Measurements from ENCODE around the gene ZSCAN26.
"Not testable (repeated sequence)": the region's sequence is repeated elsewhere in the genome, so short reads cannot be mapped to it uniquely, and the experiment has no call there.

The ZSCAN26 gene

DNA sequence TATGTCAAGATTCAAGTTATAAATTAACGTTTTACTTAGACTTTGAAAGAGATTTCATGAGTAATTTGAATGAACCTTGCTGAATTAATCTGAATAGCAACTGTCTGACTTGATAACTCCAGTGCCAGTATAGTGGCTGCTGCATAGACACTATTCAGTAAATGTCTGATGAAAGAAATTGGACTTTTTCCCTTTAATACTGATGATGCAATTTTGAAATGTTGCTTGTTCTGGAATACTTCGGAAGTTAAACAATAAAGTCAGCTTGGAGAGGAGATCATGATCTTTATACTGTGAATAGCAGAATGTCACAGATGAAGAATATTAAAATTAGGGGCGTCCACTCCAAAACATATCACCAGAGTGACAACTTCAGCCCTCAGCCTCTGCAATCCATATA, 10.8 kb downstream of the ZSCAN26 start:
- no peak for DNase-seq
- H3K4me1 Mint-ChIP-seq (ENCODE audit: low read depth) = peaks cover 17% of the 10 kb centered on the region
- H3K27ac Mint-ChIP-seq = no peak overlapping the region
- H3K27me3 Mint-ChIP-seq = peaks cover 19% of the 10 kb centered on the region
- peaks cover 14% of the 10 kb centered on the region for H3K9me3 Mint-ChIP-seq
- no peak overlapping the region for H3K4me3 Mint-ChIP-seq
- H3K36me3 Mint-ChIP-seq (ENCODE audit: low read depth) = peaks cover 61% of the 10 kb centered on the region

DNA sequence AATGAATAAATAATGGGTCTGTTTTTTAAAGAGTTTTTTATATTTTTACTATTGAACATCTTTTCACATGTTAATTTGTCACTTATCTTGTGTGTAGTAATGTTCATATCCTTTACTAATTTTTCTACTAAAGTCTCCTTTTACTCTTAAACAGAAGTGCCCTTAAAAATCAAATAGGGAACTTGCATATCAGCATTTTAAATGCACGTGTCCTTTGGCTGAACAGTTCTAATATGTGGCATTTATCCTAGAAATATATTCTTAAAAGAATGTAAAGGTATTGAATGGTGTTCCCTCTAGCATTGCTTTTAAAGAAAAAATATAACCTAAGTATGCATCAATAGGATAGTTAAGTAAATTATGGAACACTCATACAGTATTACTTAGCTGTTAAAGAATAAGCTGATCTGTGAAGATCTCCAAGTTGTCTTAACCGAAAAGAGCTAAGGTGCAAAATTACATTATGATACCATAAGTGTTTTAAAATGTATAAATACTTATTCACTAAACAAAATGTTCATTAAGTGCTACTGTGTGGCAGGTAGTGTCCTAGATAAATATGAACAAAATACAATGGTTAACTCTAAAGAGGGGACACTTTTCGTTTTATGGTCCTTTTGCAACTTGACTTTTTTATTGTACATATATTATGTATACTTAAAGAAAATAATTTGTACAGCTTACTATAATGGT, 13.8 kb downstream of the ZSCAN26 start:
- H3K27me3 Mint-ChIP-seq = peaks cover 44% of the 10 kb centered on the region
- H3K4me1 Mint-ChIP-seq (ENCODE audit: low read depth) = peaks cover 11% of the 10 kb centered on the region
- DNase-seq = no peak
- peaks cover 43% of the 10 kb centered on the region for H3K36me3 Mint-ChIP-seq (ENCODE audit: low read depth)
- H3K27ac Mint-ChIP-seq = no peak overlapping the region
- H3K9me3 Mint-ChIP-seq = peaks cover 20% of the 10 kb centered on the region
- peak overlapping the region; percentile 82 for H3K4me3 Mint-ChIP-seq

DNA sequence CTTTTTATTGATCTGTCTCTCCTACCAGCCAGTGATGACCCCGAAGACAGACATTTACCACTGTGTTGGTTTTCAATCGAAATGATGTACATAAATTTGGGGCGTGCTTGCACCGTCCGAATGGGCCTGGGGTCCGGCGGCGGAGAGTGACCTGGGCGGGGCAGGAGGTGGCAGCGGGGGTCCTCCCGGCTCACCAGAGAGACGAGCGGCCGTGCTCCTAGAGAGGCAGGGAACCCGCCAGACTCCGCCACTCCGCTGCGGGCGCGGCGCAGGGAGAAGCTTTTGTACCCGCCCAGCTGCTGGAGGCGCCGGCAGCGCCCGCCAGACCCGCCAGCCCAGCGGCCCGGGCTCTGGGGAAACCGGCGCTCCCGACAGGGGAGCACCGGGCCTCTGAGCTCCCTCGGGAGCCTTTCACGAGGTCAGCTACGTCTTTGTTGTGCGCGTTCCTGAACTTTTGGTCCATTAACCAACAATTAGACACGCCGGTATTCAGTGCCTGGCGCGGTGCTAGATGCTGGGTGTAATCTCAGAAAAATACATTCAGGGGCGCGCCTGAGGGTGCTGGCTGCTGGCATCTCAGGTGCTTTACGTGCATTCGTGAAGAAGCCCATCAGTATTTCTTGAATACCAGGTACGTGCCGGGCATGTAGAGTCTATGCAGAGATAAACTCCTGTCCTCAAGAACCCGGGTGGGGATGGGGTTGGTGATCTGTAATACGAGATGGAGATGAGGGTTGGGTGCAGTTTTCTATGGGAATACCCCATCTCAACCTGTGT, 14.5 kb downstream of the ZSCAN26 start, which contains the start of gene PGBD1:
Gene PGBD1 (plus strand): TSS at position 285 of the 777 bp plus-strand sequence. CDS start 2,242 bp downstream, outside the sequence.
- Mint-ChIP-seq H3K36me3 (ENCODE audit: low read depth) (peaks cover 39% of the 10 kb centered on the region), H3K4me1 (ENCODE audit: low read depth) (peaks cover 11% of the 10 kb centered on the region), H3K9me3 (peaks cover 14% of the 10 kb centered on the region), H3K4me3 (peak within 1 kb of the TSS; percentile 82), H3K27me3 (peaks cover 50% of the 10 kb centered on the region), H3K27ac (no peak within 1 kb of the TSS)
- peak; percentile 75 for DNase-seq

DNA sequence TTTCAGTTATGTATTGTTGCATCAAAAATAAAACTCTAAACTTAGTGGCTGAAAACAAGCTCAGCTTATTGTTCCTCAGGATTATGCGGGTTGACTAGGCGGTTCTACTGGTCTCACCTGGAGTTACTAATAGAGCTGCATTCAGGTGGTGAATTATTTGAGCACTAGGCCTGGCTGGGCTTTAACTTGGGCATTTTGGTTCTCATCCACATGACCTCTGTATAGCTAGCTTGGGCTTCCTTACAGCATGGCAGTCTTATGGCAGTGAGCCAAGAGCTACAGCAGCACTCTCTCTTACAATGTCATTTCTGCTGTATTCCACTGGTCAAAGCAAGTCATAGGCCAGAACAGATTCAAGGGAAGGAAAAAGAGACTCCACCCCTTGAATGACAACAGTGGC, 16.0 kb downstream of the ZSCAN26 start:
- H3K4me1 Mint-ChIP-seq (ENCODE audit: low read depth) = peaks cover 11% of the 10 kb centered on the region
- no peak for DNase-seq
- no peak overlapping the region for H3K27ac Mint-ChIP-seq
- peaks cover 36% of the 10 kb centered on the region for H3K36me3 Mint-ChIP-seq (ENCODE audit: low read depth)
- H3K9me3 Mint-ChIP-seq = peaks cover 11% of the 10 kb centered on the region
- no peak overlapping the region for H3K4me3 Mint-ChIP-seq
- H3K27me3 Mint-ChIP-seq = peaks cover 56% of the 10 kb centered on the region

DNA sequence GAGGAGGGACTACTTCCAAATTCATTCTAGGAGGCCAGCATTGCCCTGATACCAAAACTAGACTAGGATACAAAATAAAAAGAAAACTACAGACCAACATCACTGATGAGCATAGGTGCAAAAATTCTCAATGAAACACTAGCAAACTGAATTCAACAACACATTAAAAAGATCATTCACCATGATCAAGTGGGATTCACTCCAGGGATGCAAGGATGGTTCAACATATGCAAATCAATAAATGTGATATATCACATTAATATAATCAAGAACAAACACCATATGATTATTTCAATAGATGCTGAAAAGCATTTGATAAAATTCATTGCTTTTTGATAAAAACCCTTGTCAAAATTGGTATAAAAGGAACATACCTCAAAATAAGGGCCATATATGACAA, 24.6 kb downstream of the ZSCAN26 start:
- no peak overlapping the region for H3K4me3 Mint-ChIP-seq
- DNase-seq = no peak
- peaks cover 15% of the 10 kb centered on the region for H3K36me3 Mint-ChIP-seq (ENCODE audit: low read depth)
- peaks cover 6% of the 10 kb centered on the region for H3K27me3 Mint-ChIP-seq
- no peaks in the 10 kb centered on the region for H3K4me1 Mint-ChIP-seq (ENCODE audit: low read depth)
- H3K9me3 Mint-ChIP-seq = no peaks in the 10 kb centered on the region
- H3K27ac Mint-ChIP-seq = no peak overlapping the region

DNA sequence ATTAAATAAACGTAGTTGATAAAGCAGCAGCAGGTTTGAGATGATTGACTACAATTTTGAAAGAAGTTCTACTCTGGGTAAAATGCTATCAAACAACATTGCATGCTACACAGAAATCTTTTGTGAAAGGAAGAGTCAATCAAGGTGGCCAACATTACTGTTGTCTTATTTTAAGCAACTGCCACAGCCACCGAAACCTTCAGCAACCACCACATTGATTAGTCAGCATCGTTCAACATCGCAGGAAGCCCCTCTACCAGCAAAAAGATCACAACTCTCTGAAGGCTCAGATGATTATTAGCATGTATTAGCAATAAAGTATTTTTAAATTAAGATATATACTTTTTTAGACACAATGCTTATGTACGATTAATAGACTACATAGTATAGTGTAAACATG, 28.4 kb downstream of the ZSCAN26 start:
- Mint-ChIP-seq H3K27ac (no peak overlapping the region), H3K27me3 (no peaks in the 10 kb centered on the region), H3K4me1 (ENCODE audit: low read depth) (no peaks in the 10 kb centered on the region), H3K4me3 (no peak overlapping the region), H3K9me3 (no peaks in the 10 kb centered on the region), H3K36me3 (ENCODE audit: low read depth) (peaks cover 2% of the 10 kb centered on the region)
- DNase-seq = no peak

DNA sequence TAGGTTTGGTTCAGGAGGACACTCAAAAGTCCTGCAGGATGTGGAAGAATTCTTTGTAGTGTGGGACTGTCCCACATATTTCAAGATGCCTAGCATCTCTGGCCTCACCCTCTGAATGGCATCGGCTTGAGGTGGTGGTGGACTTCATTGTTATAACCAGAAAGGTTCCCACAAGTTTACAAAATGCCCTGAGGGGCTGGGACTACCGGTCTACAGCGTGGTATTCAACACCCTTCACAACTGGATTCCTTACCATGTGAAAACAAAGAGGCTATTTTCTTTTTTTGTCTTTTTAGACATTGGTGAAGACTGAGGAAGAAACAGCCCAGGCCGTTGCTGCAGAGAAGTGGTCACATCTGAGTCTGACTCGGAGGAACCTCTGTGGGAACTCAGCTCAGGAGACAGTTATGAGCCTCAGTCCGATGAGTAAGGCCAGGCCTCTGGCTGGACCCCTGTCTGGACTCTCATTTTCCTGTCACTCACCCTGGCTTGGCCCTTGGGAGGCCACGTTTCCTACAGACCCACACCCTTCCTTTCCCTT, 29.6 kb downstream of the ZSCAN26 start:
- DNase-seq = no peak
- Mint-ChIP-seq H3K27ac (no peak overlapping the region), H3K4me1 (ENCODE audit: low read depth) (peaks cover 1% of the 10 kb centered on the region), H3K36me3 (ENCODE audit: low read depth) (peaks cover 5% of the 10 kb centered on the region), H3K9me3 (no peaks in the 10 kb centered on the region), H3K27me3 (no peaks in the 10 kb centered on the region), H3K4me3 (no peak overlapping the region)

DNA sequence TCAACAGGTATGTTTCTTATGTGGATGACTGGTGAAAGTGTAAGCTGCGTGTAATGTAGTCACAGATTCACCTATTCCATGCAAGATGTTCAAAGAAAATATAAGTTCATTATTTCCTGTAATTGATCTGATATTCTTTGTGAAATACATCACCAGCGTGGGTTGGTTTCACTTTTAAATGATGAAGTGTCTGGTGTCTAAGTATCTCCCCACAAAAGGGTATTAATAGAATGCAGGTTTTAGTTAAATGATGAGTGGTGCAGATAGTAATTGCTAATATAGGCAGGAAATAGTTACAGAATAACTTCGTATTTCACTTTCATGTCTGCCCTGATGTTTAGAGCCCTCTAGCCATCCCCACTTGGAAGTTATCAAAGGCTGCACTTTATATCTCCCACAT, 36.6 kb downstream of the ZSCAN26 start:
- Mint-ChIP-seq H3K9me3 (peaks cover 4% of the 10 kb centered on the region), H3K27me3 (peaks cover 7% of the 10 kb centered on the region), H3K4me3 (peak overlapping the region; percentile 4), H3K27ac (peak overlapping the region; percentile 74), H3K4me1 (ENCODE audit: low read depth) (peaks cover 27% of the 10 kb centered on the region), H3K36me3 (ENCODE audit: low read depth) (peaks cover 4% of the 10 kb centered on the region)
- no peak for DNase-seq

DNA sequence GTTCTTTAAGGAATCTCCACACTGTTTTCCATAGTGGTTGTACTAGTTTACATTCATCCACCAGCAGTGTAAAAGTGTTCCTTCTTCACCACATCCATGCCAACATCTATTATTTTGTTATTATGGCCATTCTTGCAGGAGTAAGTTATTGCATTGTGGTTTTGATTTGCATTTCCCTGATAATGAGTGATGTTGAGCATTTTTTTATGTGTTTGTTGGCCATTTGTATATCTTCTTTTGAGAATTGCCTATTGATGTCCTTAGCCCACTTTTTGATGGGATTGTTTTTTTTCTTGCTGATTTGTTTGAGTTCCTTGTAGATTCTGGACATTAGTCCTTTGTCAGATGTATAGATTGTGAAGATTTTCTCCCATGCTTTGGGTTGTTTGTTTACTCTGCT, 39.4 kb downstream of the ZSCAN26 start:
- peaks cover 26% of the 10 kb centered on the region for H3K4me1 Mint-ChIP-seq (ENCODE audit: low read depth)
- H3K4me3 Mint-ChIP-seq; H3K36me3 Mint-ChIP-seq (ENCODE audit: low read depth); DNase-seq; H3K9me3 Mint-ChIP-seq; H3K27ac Mint-ChIP-seq: not testable (repeated sequence)
- peaks cover 28% of the 10 kb centered on the region for H3K27me3 Mint-ChIP-seq

DNA sequence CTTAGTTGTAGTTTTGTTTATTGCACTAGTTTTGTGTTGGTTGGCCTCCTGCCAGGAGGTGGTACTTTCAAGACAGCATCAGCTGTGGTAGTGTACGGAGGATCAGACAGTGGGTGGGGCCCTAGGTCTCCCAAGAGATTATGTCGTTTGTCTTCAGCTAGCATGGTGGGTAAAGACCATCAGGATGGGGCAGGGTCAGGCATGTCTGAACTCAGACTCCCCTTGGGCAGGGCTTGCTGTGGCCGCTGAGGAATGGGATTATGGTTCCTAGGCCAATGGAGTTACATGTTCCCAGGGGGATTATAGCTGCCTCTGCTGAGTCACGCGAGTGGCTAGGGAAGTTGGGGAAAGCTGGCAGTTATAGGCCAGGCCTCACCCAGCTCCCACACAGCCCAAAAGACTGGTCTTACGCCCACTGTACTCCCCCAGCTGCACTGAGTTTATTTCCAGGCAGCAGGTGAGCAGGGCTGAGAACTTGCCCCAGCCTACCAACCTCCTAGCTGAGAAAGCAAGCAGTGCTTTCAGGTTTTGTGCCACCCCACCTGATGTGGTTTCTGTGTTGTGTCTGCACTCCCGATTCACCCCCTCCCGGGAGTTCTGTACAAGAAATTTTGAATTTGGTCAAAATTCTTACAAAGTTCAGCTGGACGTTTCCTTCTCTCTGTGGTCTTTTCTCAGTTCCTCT, 44.3 kb downstream of the ZSCAN26 start:
- Mint-ChIP-seq H3K9me3 (peaks cover 4% of the 10 kb centered on the region), H3K4me1 (ENCODE audit: low read depth) (no peaks in the 10 kb centered on the region), H3K36me3 (ENCODE audit: low read depth) (no peaks in the 10 kb centered on the region), H3K27me3 (peaks cover 50% of the 10 kb centered on the region), H3K27ac (no peak overlapping the region), H3K4me3 (no peak overlapping the region)
- no peak for DNase-seq

DNA sequence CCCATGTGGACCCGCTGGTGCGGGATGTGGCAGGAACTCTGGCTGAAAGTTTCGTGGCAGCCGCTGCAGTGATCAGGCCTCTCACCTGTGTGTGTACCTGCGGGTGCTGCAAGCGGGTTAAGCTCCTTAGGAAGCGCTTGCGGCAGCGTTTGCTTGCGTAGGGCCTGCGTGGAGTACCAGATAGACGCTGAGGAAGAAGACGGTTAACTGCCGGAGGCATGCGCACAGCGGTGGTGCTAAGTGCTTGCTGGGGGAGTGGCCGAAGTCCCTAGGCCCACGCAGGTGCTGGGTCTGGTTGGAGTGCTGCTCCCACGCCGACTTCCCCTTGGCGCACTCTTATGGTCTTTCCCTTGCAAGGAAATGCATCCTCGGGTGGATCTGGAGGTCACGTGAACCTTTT, 46.0 kb downstream of the ZSCAN26 start:
- Mint-ChIP-seq H3K27ac (no peak overlapping the region), H3K27me3 (peaks cover 48% of the 10 kb centered on the region), H3K4me1 (ENCODE audit: low read depth) (no peaks in the 10 kb centered on the region), H3K36me3 (ENCODE audit: low read depth) (no peaks in the 10 kb centered on the region), H3K9me3 (no peaks in the 10 kb centered on the region), H3K4me3 (no peak overlapping the region)
- no peak for DNase-seq

DNA sequence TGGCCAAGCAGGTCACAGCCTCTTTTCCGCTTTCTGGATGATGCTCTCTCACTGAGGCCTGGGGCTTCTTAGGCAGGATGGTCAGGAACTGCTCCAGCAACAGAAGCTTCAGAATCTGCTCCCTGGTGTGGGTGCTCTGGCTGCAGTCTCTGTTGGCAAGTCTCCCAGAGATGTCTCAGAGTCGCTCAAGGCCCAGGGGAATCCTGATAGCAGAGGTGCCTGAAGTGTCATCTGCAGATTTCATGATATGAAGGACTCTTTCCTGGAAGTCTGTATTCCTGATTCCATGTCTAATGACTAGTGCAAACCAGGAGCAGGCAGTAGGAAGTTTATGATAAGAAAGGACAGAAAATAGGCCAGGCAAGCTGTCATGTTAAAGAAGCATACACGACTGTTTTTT, 48.7 kb downstream of the ZSCAN26 start:
- peaks cover 30% of the 10 kb centered on the region for H3K27me3 Mint-ChIP-seq
- no peaks in the 10 kb centered on the region for H3K4me1 Mint-ChIP-seq (ENCODE audit: low read depth)
- DNase-seq = no peak
- H3K4me3 Mint-ChIP-seq = no peak overlapping the region
- H3K27ac Mint-ChIP-seq = no peak overlapping the region
- H3K9me3 Mint-ChIP-seq = no peaks in the 10 kb centered on the region
- H3K36me3 Mint-ChIP-seq (ENCODE audit: low read depth) = no peaks in the 10 kb centered on the region

DNA sequence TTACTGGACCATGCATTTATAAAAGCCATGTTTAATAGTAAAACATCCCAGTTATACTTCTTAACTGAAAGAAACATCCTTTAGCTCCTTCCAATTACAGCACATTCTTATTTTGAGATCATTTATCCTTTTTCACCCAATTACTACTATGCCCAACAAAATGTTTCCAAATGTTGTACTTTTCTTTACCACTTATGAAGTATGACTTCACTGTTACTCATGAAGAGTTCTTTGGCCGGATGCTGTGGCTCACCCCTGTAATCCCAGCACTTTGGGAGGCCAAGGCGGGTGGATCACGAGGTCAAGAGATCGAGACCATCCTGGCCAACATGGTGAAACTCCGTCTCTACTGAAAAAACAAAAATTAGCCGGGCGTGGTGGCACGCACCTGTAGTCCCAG, 50.9 kb downstream of the ZSCAN26 start:
- peaks cover 20% of the 10 kb centered on the region for H3K27me3 Mint-ChIP-seq
- not testable (repeated sequence) for H3K4me3 Mint-ChIP-seq; H3K36me3 Mint-ChIP-seq (ENCODE audit: low read depth); H3K9me3 Mint-ChIP-seq; DNase-seq; H3K4me1 Mint-ChIP-seq (ENCODE audit: low read depth); H3K27ac Mint-ChIP-seq

DNA sequence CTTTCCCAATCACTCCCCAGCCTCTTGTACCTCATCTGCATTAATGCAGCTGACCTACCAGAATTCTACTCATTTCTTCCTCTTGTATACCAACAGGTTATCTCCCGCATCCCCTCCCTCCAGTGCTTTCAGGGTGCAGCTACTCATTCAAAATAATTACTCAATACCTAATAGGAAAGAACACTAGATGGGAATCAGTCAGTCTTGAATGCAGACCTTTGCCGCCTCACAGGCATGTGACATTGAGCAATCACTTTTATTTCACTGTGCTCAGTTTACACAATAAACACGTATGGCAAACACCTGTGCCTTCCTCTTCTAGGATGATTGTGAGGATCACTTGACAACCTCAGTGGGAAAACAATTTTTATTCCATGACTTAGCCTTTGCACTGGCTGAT, 55.7 kb downstream of the ZSCAN26 start:
- Mint-ChIP-seq H3K27me3 (peaks cover 9% of the 10 kb centered on the region), H3K9me3 (peaks cover 20% of the 10 kb centered on the region), H3K36me3 (ENCODE audit: low read depth) (peaks cover 18% of the 10 kb centered on the region), H3K27ac (no peak overlapping the region), H3K4me3 (no peak overlapping the region), H3K4me1 (ENCODE audit: low read depth) (no peaks in the 10 kb centered on the region)
- no peak for DNase-seq
